ENCODE measurements around the gene CLCA2. TPM values are rescaled to one million over a fixed set of nuclear protein-coding genes. Genes with fewer than 3 reads are reported as not detected.

CLCA2 gene
- total RNA-seq, 1 donor from 2014 or later, result under 0.01 TPM

DNA sequence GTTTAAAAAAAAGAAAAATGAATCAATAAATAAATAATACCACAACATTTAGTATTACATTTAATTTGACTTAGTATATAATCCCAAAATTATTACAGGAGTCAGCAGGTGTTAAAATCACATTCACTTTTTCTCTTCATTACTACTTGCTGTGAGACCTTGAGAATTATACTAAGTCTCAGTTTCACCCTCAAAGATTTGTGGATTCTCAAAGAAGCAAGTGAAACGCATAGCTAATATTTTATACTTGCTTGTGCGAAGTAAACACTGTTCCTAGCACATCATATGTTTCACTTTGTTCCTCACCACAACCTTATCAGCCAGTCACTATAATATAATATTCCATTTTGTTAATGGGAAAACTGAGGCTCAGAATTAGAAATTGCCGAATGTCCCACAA lies 48.8 kb downstream of the CLCA2 start:
- DNase-seq (ENCODE audit: low read depth in 2 of 2), result no peak

GRCh38 chr1:86477256-86477655 lies 53.3 kb downstream of the CLCA2 start:
- DNase-seq (ENCODE audit: low read depth in 2 of 2), result no peak

DNA sequence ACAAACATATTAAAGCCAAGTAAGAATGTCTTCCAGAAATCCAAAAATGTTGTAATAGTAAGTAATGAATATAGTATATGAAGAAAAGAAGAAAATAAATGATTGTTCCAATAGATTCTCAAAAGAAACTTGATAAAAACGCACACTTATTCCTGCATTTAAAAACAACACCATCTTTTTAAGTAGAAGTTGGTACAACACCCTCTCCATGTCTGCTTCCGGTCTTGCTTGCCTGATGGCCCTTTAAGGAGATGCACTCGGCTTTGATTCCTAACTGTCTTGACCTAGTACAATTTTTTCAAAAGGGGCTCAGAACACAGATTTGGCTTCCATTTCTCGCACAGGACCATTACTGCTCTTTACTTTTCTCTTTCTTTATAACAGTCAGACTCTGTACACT lies 53.7 kb downstream of the CLCA2 start:
- DNase-seq (ENCODE audit: low read depth in 2 of 2), result no peak

- DNase-seq (ENCODE audit: low read depth in 2 of 2), result no peak
Observed at GRCh38 chr1:86478416-86479156, 54.6 kb downstream of the CLCA2 start.

GRCh38 chr1:86481966-86482365 lies 58.0 kb downstream of the CLCA2 start:
- no peak for DNase-seq (ENCODE audit: low read depth in 2 of 2)

- DNase-seq (ENCODE audit: low read depth in 2 of 2), result no peak
Observed at GRCh38 chr1:86487131-86487810, 63.3 kb downstream of the CLCA2 start.

GRCh38 chr1:86487811-86488141 lies 63.8 kb downstream of the CLCA2 start:
- DNase-seq (ENCODE audit: low read depth in 2 of 2), result no peak

GRCh38 chr1:86489242-86489878 lies 65.4 kb downstream of the CLCA2 start:
- DNase-seq (ENCODE audit: low read depth in 2 of 2), result no peak

- no peak for DNase-seq (ENCODE audit: low read depth in 2 of 2)
Observed at GRCh38 chr1:86491171-86491950, 67.4 kb downstream of the CLCA2 start.

- DNase-seq (ENCODE audit: low read depth in 2 of 2), result no peak
Observed at GRCh38 chr1:86498281-86498680, 74.3 kb downstream of the CLCA2 start.

DNA sequence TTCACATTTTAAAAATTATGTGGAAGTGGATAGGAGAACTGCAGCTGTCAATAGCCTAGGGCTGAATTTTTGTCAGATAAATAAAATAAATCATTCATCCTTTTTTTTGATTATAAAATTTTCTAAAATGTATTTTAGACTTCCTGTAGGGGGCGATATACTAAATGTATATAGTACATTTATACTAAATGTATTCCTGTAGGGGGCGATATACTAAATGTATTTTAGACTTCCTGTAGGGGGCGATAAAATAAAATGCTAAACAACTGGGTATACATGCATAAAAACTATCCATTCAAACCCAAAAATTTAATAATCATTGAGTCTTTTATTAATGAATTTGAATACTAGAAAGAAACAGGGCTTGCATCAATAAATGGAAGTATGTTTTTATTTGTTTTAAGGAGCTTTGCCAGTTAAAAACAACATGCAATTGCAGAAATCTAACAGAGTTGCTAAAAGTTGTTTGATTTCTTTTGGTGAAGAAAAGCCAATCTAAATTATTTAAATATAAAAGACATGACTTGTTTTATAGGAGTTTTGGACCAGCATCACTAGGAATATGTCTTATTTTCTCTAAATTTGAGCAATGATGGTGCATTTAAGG lies 76.1 kb downstream of the CLCA2 start:
- peak; percentile 10 to 40 for DNase-seq (ENCODE audit: low read depth in 2 of 2)

DNA sequence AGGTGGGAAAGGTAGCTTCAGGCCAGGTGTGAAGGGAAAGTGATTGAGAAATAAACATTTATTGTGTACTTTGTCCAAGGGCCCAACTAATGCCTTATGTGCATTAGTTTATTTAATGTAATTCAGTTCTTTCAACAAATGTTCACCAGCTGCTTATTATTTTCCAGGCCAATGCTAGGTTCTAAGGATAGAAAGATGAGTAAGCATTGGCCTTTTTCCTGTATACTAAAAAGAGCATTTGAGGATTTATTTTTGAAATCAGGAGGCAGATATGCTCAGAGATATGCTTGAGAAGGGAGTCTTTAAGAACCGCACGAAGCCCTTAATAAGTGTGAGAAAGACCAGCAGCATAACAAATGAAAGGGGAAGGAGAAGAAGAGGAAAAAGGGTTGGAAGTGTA lies 76.7 kb downstream of the CLCA2 start:
- no peak for DNase-seq (ENCODE audit: low read depth in 2 of 2)

DNA sequence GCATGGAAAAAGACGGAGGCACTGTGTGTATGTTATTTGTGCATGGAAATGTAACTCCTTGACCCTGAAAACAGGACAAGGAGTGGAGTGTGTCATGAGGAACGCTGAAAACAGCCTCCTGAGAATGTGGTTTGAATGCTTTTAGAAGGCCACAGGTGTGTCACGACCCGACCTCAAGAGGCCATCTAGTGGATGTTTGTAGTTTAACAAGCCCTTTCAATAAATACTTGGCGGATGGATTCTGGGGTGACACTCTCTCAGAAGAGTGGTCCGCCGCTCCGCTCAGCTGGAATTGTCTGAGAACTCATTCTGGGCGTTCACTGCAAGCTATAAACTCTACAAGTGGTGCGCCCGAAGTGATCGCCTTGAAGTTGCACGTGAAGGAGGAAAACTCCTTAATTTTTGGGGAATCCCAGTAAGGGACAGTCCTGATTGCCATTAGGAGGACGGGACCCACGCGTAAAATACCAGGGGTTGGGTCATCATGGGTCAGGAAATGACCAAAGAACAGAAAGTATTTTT lies 78.2 kb downstream of the CLCA2 start:
- DNase-seq (ENCODE audit: low read depth in 2 of 2), result peak; percentile 14 to 36

- peak in 1 of 2 donors; percentile 51 for DNase-seq (ENCODE audit: low read depth in 2 of 2)
Observed at GRCh38 chr1:86502721-86503405, 78.9 kb downstream of the CLCA2 start.

DNA sequence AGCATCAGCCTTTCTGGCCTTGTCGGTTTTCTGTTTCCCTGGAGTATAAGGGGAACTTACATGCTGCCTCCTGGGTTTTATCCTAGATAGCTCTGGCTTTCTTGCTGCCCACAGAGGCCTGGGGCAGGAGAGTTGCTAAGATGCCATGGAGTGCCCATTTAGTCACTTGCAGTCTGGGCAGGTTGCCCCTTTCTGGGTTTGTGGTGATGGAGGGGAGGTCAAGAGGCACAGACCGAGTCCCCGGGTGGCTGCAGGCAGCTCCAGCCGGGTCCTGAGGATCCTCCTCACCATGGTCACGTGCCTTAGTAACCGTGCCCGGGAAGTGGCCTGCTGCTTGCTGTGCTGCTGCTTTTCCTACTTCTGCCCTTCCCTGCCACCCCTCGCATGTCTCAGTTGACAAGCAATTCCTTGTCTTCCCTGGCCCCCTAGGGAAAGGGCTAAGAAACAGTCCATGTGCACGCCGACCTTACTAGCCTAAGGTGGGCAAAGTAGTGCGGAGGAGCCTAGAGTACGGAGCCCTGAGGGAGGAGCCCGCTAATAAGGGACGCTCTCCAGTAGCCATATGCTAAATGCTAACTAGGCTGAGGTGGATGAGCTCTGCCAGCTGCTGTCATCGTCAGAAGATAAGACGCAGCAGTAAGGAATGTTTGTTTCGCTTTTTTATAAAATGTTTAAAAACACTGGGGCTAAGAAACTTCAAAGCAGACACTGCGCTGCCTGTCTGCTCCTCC lies 79.6 kb downstream of the CLCA2 start:
- DNase-seq (ENCODE audit: low read depth in 2 of 2), result no peak

DNA sequence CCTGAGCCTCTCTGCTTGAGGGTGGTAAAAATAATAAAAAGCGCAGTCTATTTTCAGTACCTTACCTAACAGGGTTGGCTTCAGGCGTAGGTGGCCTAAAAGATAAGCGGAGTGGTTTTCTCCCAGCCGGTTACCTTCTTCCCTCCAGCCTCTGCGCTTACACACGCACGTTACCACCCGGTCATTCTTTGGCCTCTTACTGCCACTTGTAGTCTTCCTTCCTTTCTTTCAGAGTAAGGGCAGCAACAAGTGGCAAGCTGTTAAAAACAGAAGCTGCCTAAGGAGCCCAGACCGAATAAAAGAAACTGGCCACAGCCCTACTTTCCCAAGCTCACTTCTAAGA lies 80.1 kb downstream of the CLCA2 start:
- DNase-seq (ENCODE audit: low read depth in 2 of 2), result no peak

GRCh38 chr1:86504895-86505563 lies 81.1 kb downstream of the CLCA2 start:
- DNase-seq (ENCODE audit: low read depth in 2 of 2), result no peak

DNA sequence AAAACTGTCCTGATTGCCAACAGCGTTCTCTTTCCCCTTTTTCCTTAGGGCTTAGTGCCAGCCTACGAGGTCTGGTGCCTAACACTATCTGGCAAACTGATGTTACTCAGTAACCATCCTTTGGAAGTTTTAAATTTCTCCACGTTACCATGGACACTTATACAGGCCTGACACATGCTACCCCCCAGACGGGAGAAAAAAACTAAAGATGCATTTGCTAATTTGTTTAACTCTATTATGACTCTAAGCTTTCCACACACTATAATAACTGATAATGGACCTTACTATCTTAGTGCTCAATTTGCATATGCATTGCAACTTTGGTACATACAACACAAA lies 81.6 kb downstream of the CLCA2 start:
- no peak for DNase-seq (ENCODE audit: low read depth in 2 of 2)
